ENCODE results near the gene KCNMA1. TPM values are rescaled to one million over a fixed set of nuclear protein-coding genes. Genes with fewer than 3 reads are reported as not detected.

The KCNMA1 gene
- total and polyA plus RNA-seq, 7 experiments from 2014 or later, result 0.42 TPM; not detected in 6

DNA sequence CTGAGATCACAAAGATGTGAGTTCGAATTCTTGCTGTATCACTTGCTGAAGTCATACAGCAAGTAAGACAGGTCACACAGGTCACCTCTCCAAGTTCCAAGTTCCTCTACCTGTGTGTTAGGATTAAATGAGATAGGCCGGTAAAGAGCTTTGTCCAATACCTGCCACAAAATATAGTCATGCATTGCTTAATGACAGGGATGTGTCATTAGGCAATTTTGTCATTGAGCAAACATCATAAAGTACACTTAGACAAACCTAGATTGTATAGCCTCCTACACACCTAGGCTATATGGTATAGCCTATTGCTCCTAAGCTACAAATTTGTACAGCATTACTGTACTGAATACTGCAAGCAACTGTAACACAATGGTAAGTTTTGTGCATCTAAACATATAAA lies 469.4 kb downstream of the KCNMA1 start:
- DNase-seq (no peak), ATAC-seq (no peak)
- Histone ChIP-seq H3K27me3 (ENCODE audit: control insufficient read depth in 2 of 2, insufficient read depth in 2 of 2, low read length in 2 of 2) (no peaks in the 10 kb centered on the region), H3K9me3 (ENCODE audit: control insufficient read depth in 2 of 3, low read length in 3 of 3) (no peaks in the 10 kb centered on the region), H3K36me3 (ENCODE audit: control insufficient read depth in 2 of 3, insufficient read depth in 3 of 3, low read length in 3 of 3) (no peaks in the 10 kb centered on the region), H3K27ac (ENCODE audit: low read depth, low read length) (no peak overlapping the region), H3K4me1 (ENCODE audit: control insufficient read depth in 2 of 2, insufficient read depth in 2 of 2, low read length in 2 of 2) (no peaks in the 10 kb centered on the region), H3K4me3 (ENCODE audit: low read length) (no peak overlapping the region)
- ChIA-PET CTCF (interaction anchor here (1.3 kb wide), 1 partner anchor 473 kb away, joined by 3 read pairs; no protein-coding TSS in a partner anchor), POLR2A (no interaction called here)
- Mint-ChIP-seq H3K27ac (no peak overlapping the region), H3K36me3 (no peaks in the 10 kb centered on the region), H3K4me3 (no peak overlapping the region), H3K9me3 (no peaks in the 10 kb centered on the region), H3K27me3 (peaks cover 20 to 42% (median 38%) of the 10 kb centered on the region in 5 donors), H3K4me1 (peaks cover 0 to 5% (median 3%) of the 10 kb centered on the region in 7 donors)
- intact Hi-C loops (cut with micrococcal nuclease), result no loop called here

- Mint-ChIP-seq H3K36me3 (no peaks in the 10 kb centered on the region), H3K27ac (no peak overlapping the region), H3K27me3 (peaks cover 24 to 44% (median 39%) of the 10 kb centered on the region in 5 donors), H3K4me3 (peak overlapping the region in 7 of 10 donors; percentile 7 to 73 (median 62)), H3K4me1 (peaks cover 0 to 5% (median 3%) of the 10 kb centered on the region in 7 donors), H3K9me3 (no peaks in the 10 kb centered on the region)
- Histone ChIP-seq H3K27ac (ENCODE audit: low read depth, low read length) (no peak overlapping the region), H3K4me3 (ENCODE audit: low read length) (no peak overlapping the region), H3K4me1 (ENCODE audit: control insufficient read depth in 2 of 2, insufficient read depth in 2 of 2, low read length in 2 of 2) (no peaks in the 10 kb centered on the region), H3K27me3 (ENCODE audit: control insufficient read depth in 2 of 2, insufficient read depth in 2 of 2, low read length in 2 of 2) (no peaks in the 10 kb centered on the region), H3K36me3 (ENCODE audit: control insufficient read depth in 2 of 3, insufficient read depth in 3 of 3, low read length in 3 of 3) (no peaks in the 10 kb centered on the region), H3K9me3 (ENCODE audit: control insufficient read depth in 2 of 3, low read length in 3 of 3) (no peaks in the 10 kb centered on the region)
- DNase-seq, result peak in 6 of 9 donors; percentile 22 to 34 (median 28)
- ChIA-PET CTCF (interaction anchor here (0.8 kb wide), 1 partner anchor 476 kb away, joined by 4 read pairs; no protein-coding TSS in a partner anchor), POLR2A (no interaction called here)
- peak; percentile 60 for ATAC-seq
- intact Hi-C loops (cut with micrococcal nuclease), result loop anchor here (1.0 to 2.0 kb wide), 3 partner anchors 476 to 671 kb away; no protein-coding TSS in a partner anchor
These were observed 472.0 kb downstream of the KCNMA1 start for GRCh38 chr10:77165445-77166208.

DNA sequence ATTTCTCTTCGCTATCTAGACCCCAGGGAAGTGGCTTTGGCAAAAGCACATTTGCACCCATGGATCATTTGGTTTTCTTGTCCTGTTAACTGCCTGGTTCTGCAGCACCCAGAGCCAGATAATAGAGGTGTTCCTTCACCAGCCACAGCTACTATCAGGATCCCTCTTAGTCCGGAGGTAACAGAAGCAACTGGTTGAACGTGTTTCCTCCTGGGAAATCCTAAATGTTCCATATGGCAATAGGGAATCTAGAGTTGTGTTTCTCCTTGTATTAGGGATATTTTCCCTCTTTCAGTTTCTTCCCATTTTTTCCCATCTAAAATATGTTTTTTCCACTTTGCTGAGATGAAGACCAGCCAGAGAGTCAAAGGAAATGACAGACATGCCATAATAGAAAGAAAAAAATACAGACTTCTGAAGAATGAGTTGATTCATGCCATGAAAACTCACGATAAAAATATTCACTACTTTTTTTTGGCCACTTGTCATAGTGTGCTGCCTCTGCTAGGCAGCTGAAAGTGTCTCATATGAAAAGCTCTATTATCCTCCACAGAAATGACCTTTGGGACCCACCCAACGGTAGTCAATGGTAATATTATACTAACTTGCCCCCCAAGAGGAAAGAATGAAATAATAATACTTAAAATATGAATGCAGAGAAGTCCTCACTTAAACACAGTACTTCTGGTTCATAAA lies 472.8 kb downstream of the KCNMA1 start:
- Mint-ChIP-seq H3K27ac (no peak overlapping the region), H3K4me1 (peaks cover 0 to 5% (median 3%) of the 10 kb centered on the region in 7 donors), H3K27me3 (peaks cover 24 to 44% (median 40%) of the 10 kb centered on the region in 5 donors), H3K4me3 (peak overlapping the region in 1 of 10 donors; percentile 39), H3K36me3 (no peaks in the 10 kb centered on the region), H3K9me3 (no peaks in the 10 kb centered on the region)
- Histone ChIP-seq H3K27me3 (ENCODE audit: control insufficient read depth in 2 of 2, insufficient read depth in 2 of 2, low read length in 2 of 2) (no peaks in the 10 kb centered on the region), H3K4me3 (ENCODE audit: low read length) (no peak overlapping the region), H3K4me1 (ENCODE audit: control insufficient read depth in 2 of 2, insufficient read depth in 2 of 2, low read length in 2 of 2) (no peaks in the 10 kb centered on the region), H3K36me3 (ENCODE audit: control insufficient read depth in 2 of 3, insufficient read depth in 3 of 3, low read length in 3 of 3) (no peaks in the 10 kb centered on the region), H3K27ac (ENCODE audit: low read depth, low read length) (no peak overlapping the region), H3K9me3 (ENCODE audit: control insufficient read depth in 2 of 3, low read length in 3 of 3) (no peaks in the 10 kb centered on the region)
- CTCF ChIA-PET, result interaction anchor here (0.8 kb wide), 2 partner anchors 8 to 477 kb away, joined by 3 to 4 read pairs; no protein-coding TSS in a partner anchor
- intact Hi-C loops (cut with micrococcal nuclease), result loop anchor here (1.0 to 2.0 kb wide), 2 partner anchors 477 to 546 kb away; no protein-coding TSS in a partner anchor
- ATAC-seq (no peak), DNase-seq (no peak)
- POLR2A ChIA-PET, result no interaction called here

DNA sequence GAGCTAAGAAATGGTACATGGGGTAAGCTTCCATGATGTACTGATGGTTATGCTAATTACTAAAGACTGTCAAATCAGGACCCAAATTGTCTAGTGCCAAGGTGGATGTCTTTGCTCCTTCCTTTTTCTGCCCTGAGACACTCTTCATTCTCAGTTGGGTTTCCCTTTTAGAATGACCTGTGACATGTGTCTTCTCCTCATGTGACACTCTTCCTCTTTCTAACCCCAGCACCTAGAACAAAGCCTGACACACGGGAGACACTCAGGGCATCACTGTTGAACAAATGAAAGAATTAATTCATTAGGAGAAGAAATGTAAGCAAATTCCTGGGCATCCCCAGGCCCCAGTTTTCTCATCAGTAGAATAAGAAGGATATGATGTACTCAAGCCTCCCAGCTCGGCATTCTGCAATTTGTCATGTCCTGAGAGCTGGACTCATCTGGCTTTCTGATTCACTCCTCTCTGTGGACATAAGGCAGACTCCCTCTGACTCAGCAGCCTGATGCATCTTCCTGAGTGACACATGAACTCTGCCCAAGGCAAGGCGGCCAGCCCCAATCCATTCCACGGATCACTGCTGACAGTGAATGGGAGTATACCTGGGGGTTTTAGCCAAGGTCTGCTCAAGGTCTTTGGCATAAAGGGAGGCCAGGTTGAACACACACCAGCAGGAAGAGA lies 473.8 kb downstream of the KCNMA1 start:
- Mint-ChIP-seq H3K36me3 (no peaks in the 10 kb centered on the region), H3K27me3 (peaks cover 24 to 45% (median 40%) of the 10 kb centered on the region in 5 donors), H3K27ac (no peak overlapping the region), H3K4me1 (peaks cover 0 to 5% (median 3%) of the 10 kb centered on the region in 7 donors), H3K9me3 (no peaks in the 10 kb centered on the region), H3K4me3 (no peak overlapping the region)
- intact Hi-C loops (cut with micrococcal nuclease), result loop anchor here (2.0 kb wide), 1 partner anchor 547 kb away; no protein-coding TSS in a partner anchor
- no peak overlapping the region for H3K27ac ChIP-seq (ENCODE audit: low read depth, low read length)
- ChIA-PET CTCF (interaction anchor here (0.8 kb wide), 1 partner anchor 9 kb away, joined by 3 read pairs; no protein-coding TSS in a partner anchor), POLR2A (no interaction called here)
- no peaks in the 10 kb centered on the region for H3K36me3 ChIP-seq (ENCODE audit: control insufficient read depth in 2 of 3, insufficient read depth in 3 of 3, low read length in 3 of 3)
- DNase-seq (no peak), ATAC-seq (peak; percentile 37)
- no peak overlapping the region for H3K4me3 ChIP-seq (ENCODE audit: low read length)
- no peaks in the 10 kb centered on the region for H3K27me3 ChIP-seq (ENCODE audit: control insufficient read depth in 2 of 2, insufficient read depth in 2 of 2, low read length in 2 of 2)
- no peaks in the 10 kb centered on the region for H3K9me3 ChIP-seq (ENCODE audit: control insufficient read depth in 2 of 3, low read length in 3 of 3)
- H3K4me1 ChIP-seq (ENCODE audit: control insufficient read depth in 2 of 2, insufficient read depth in 2 of 2, low read length in 2 of 2), result no peaks in the 10 kb centered on the region

DNA sequence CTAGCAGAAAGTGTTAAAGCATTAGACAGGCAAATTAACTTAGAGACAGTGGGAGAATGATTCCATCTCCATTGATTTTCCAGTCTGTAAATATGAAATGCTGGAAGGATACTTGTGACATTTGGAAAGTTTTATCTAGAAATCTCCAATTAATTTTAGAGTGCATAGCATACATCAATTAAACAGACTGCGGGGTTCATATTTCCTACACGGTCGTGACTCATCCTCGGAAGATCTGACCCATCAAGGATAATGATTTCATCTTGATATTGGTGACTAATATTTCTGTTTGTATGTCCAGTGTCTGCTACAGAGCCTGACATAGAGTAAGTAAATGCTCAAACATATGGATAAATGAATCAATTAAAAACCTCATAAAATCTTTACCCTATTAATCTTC lies 474.9 kb downstream of the KCNMA1 start:
- H3K4me3 Mint-ChIP-seq, result no peak overlapping the region
- H3K27ac Mint-ChIP-seq, result no peak overlapping the region
- H3K36me3 Mint-ChIP-seq, result no peaks in the 10 kb centered on the region
- H3K27me3 Mint-ChIP-seq, result peaks cover 24 to 45% (median 39%) of the 10 kb centered on the region in 5 donors
- H3K4me3 ChIP-seq (ENCODE audit: low read length), result no peak overlapping the region
- no peak for DNase-seq
- H3K27me3 ChIP-seq (ENCODE audit: control insufficient read depth in 2 of 2, insufficient read depth in 2 of 2, low read length in 2 of 2), result no peaks in the 10 kb centered on the region
- no peaks in the 10 kb centered on the region for H3K9me3 ChIP-seq (ENCODE audit: control insufficient read depth in 2 of 3, low read length in 3 of 3)
- no peak for ATAC-seq
- no peaks in the 10 kb centered on the region for H3K36me3 ChIP-seq (ENCODE audit: control insufficient read depth in 2 of 3, insufficient read depth in 3 of 3, low read length in 3 of 3)
- H3K4me1 Mint-ChIP-seq, result peaks cover 0 to 5% (median 3%) of the 10 kb centered on the region in 7 donors
- H3K9me3 Mint-ChIP-seq, result no peaks in the 10 kb centered on the region
- CTCF ChIA-PET, result interaction anchor here (0.7 to 1.1 kb wide), 2 partner anchors 11 to 226 kb away, joined by 3 read pairs; no protein-coding TSS in a partner anchor
- no peaks in the 10 kb centered on the region for H3K4me1 ChIP-seq (ENCODE audit: control insufficient read depth in 2 of 2, insufficient read depth in 2 of 2, low read length in 2 of 2)
- intact Hi-C loops (cut with micrococcal nuclease), result no loop called here
- H3K27ac ChIP-seq (ENCODE audit: low read depth, low read length), result no peak overlapping the region
- POLR2A ChIA-PET, result no interaction called here

DNA sequence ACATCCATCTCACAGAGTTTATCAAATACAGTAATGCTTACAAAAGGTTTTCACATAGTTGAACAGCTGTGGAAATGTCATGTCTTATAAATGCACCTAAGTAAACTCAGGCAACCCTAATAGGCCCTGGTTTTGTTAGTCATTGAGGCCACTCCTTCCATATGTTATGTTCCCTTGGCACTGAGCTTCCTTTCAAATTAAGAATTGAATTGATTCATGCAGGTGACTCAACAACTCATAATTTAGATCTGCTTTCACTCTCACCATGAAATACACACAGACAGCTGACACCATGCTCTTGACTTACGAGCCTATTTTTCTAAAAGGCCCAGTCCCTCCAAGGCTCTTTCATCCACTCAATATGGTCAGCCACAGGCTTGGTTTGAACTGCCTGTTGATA lies 476.9 kb downstream of the KCNMA1 start:
- POLR2A ChIA-PET, result no interaction called here
- Mint-ChIP-seq H3K27me3 (peaks cover 16 to 36% (median 30%) of the 10 kb centered on the region in 5 donors), H3K9me3 (no peaks in the 10 kb centered on the region), H3K4me3 (no peak overlapping the region), H3K27ac (no peak overlapping the region), H3K4me1 (peaks cover 0 to 4% (median 2%) of the 10 kb centered on the region in 7 donors), H3K36me3 (no peaks in the 10 kb centered on the region)
- ATAC-seq, result no peak
- Histone ChIP-seq H3K27ac (ENCODE audit: low read depth, low read length) (no peak overlapping the region), H3K27me3 (ENCODE audit: control insufficient read depth in 2 of 2, insufficient read depth in 2 of 2, low read length in 2 of 2) (no peaks in the 10 kb centered on the region), H3K36me3 (ENCODE audit: control insufficient read depth in 2 of 3, insufficient read depth in 3 of 3, low read length in 3 of 3) (no peaks in the 10 kb centered on the region), H3K4me1 (ENCODE audit: control insufficient read depth in 2 of 2, insufficient read depth in 2 of 2, low read length in 2 of 2) (no peaks in the 10 kb centered on the region), H3K9me3 (ENCODE audit: control insufficient read depth in 2 of 3, low read length in 3 of 3) (no peaks in the 10 kb centered on the region), H3K4me3 (ENCODE audit: low read length) (no peak overlapping the region)
- CTCF ChIA-PET, result no interaction called here
- DNase-seq, result no peak
- intact Hi-C loops (cut with micrococcal nuclease), result no loop called here

Measured in naive thymus-derived CD4-positive, alpha-beta T cell (primary cell).